ENCODE measurements around the gene IQCH. TPM values are rescaled to one million over a fixed set of nuclear protein-coding genes. Genes with fewer than 3 reads are reported as not detected.
A peak's percentile ranks its signal among the peaks of the same experiment; 100 is the strongest.

Gene IQCH
- total and polyA plus RNA-seq, 4 donors: 2.4 to 9.0 (median 4.8) TPM

GRCh38 chr15:67224889-67225288, 29.7 kb upstream of the IQCH start:
- Histone ChIP-seq H3K9me3 (ENCODE audit: control insufficient read depth, insufficient read depth, low read length) (no peaks in the 10 kb centered on the region), H3K4me3 (ENCODE audit: low read depth, low read length) (no peak overlapping the region), H3K27ac (ENCODE audit: low read depth, low read length) (no peak overlapping the region), H3K4me1 (ENCODE audit: control insufficient read depth, insufficient read depth, low read length) (no peaks in the 10 kb centered on the region), H3K36me3 (ENCODE audit: control insufficient read depth, insufficient read depth, low read length) (peaks cover 3% of the 10 kb centered on the region), H3K27me3 (ENCODE audit: control insufficient read depth, insufficient read depth, low read length) (no peaks in the 10 kb centered on the region)
- WGBS (ENCODE audit: insufficient coverage): 100% methylated on average over 2 of the region's 3 CpGs
- no peak for DNase-seq (ENCODE audit: low read depth in 4 of 6, low spot score in 6 of 6)

- no peak overlapping the region for H3K27ac ChIP-seq (ENCODE audit: low read depth, low read length)
These were observed 29.2 kb upstream of the IQCH start for GRCh38 chr15:67225336-67225735.

GRCh38 chr15:67227431-67227830, 27.2 kb upstream of the IQCH start:
- no peak overlapping the region for H3K4me3 ChIP-seq (ENCODE audit: low read depth, low read length)
- H3K36me3 ChIP-seq (ENCODE audit: control insufficient read depth, insufficient read depth, low read length): peaks cover 9% of the 10 kb centered on the region
- H3K27me3 ChIP-seq (ENCODE audit: control insufficient read depth, insufficient read depth, low read length): no peaks in the 10 kb centered on the region
- no peak overlapping the region for H3K27ac ChIP-seq (ENCODE audit: low read depth, low read length)
- no peaks in the 10 kb centered on the region for H3K9me3 ChIP-seq (ENCODE audit: control insufficient read depth, insufficient read depth, low read length)
- H3K4me1 ChIP-seq (ENCODE audit: control insufficient read depth, insufficient read depth, low read length): no peaks in the 10 kb centered on the region
- DNase-seq (ENCODE audit: low read depth in 4 of 6, low spot score in 6 of 6): no peak
- whole genome bisulfite sequencing (ENCODE audit: insufficient coverage): 57% methylated on average over 1 of the region's 1 CpG

More at GRCh38 chr15:67225336-67225735, 29.2 kb upstream of the IQCH start:
- WGBS (ENCODE audit: insufficient coverage): no CpG with 5 or more reads among the region's 2 CpGs
- no peak overlapping the region for H3K4me3 ChIP-seq (ENCODE audit: low read depth, low read length)
- H3K36me3 ChIP-seq (ENCODE audit: control insufficient read depth, insufficient read depth, low read length): peaks cover 3% of the 10 kb centered on the region
- DNase-seq (ENCODE audit: low read depth in 4 of 6, low spot score in 6 of 6): no peak
- H3K4me1 ChIP-seq (ENCODE audit: control insufficient read depth, insufficient read depth, low read length): no peaks in the 10 kb centered on the region
- H3K27me3 ChIP-seq (ENCODE audit: control insufficient read depth, insufficient read depth, low read length): no peaks in the 10 kb centered on the region
- H3K9me3 ChIP-seq (ENCODE audit: control insufficient read depth, insufficient read depth, low read length): no peaks in the 10 kb centered on the region

- H3K27ac ChIP-seq (ENCODE audit: low read depth, low read length): no peak overlapping the region
- H3K4me1 ChIP-seq (ENCODE audit: control insufficient read depth, insufficient read depth, low read length): no peaks in the 10 kb centered on the region
- DNase-seq (ENCODE audit: low read depth in 4 of 6, low spot score in 6 of 6): no peak
- peaks cover 9% of the 10 kb centered on the region for H3K36me3 ChIP-seq (ENCODE audit: control insufficient read depth, insufficient read depth, low read length)
- H3K27me3 ChIP-seq (ENCODE audit: control insufficient read depth, insufficient read depth, low read length): no peaks in the 10 kb centered on the region
- no peaks in the 10 kb centered on the region for H3K9me3 ChIP-seq (ENCODE audit: control insufficient read depth, insufficient read depth, low read length)
- H3K4me3 ChIP-seq (ENCODE audit: low read depth, low read length): no peak overlapping the region
- no CpG with 5 or more reads among the region's 1 CpG for WGBS (ENCODE audit: insufficient coverage)
These were observed 26.7 kb upstream of the IQCH start for GRCh38 chr15:67227846-67228245.

- no peak for DNase-seq (ENCODE audit: low read depth in 4 of 6, low spot score in 6 of 6)
- no CpG with 5 or more reads among the region's 1 CpG for WGBS (ENCODE audit: insufficient coverage)
These were observed 26.3 kb upstream of the IQCH start for GRCh38 chr15:67228286-67228685.

GRCh38 chr15:67230504-67230903, 24.1 kb upstream of the IQCH start:
- Histone ChIP-seq H3K27ac (ENCODE audit: low read depth, low read length) (no peak overlapping the region), H3K4me3 (ENCODE audit: low read depth, low read length) (no peak overlapping the region), H3K9me3 (ENCODE audit: control insufficient read depth, insufficient read depth, low read length) (no peaks in the 10 kb centered on the region), H3K27me3 (ENCODE audit: control insufficient read depth, insufficient read depth, low read length) (no peaks in the 10 kb centered on the region), H3K36me3 (ENCODE audit: control insufficient read depth, insufficient read depth, low read length) (peaks cover 12% of the 10 kb centered on the region), H3K4me1 (ENCODE audit: control insufficient read depth, insufficient read depth, low read length) (no peaks in the 10 kb centered on the region)
- no peak for DNase-seq (ENCODE audit: low read depth in 4 of 6, low spot score in 6 of 6)
- whole genome bisulfite sequencing (ENCODE audit: insufficient coverage): 97% methylated on average over 2 of the region's 2 CpGs

More at GRCh38 chr15:67228286-67228685, 26.3 kb upstream of the IQCH start:
- Histone ChIP-seq H3K27me3 (ENCODE audit: control insufficient read depth, insufficient read depth, low read length) (no peaks in the 10 kb centered on the region), H3K27ac (ENCODE audit: low read depth, low read length) (no peak overlapping the region), H3K9me3 (ENCODE audit: control insufficient read depth, insufficient read depth, low read length) (no peaks in the 10 kb centered on the region), H3K4me3 (ENCODE audit: low read depth, low read length) (no peak overlapping the region), H3K36me3 (ENCODE audit: control insufficient read depth, insufficient read depth, low read length) (peaks cover 9% of the 10 kb centered on the region), H3K4me1 (ENCODE audit: control insufficient read depth, insufficient read depth, low read length) (no peaks in the 10 kb centered on the region)

- Histone ChIP-seq H3K36me3 (ENCODE audit: control insufficient read depth, insufficient read depth, low read length) (peaks cover 12% of the 10 kb centered on the region), H3K4me3 (ENCODE audit: low read depth, low read length) (no peak overlapping the region), H3K27ac (ENCODE audit: low read depth, low read length) (no peak overlapping the region), H3K4me1 (ENCODE audit: control insufficient read depth, insufficient read depth, low read length) (no peaks in the 10 kb centered on the region), H3K27me3 (ENCODE audit: control insufficient read depth, insufficient read depth, low read length) (no peaks in the 10 kb centered on the region), H3K9me3 (ENCODE audit: control insufficient read depth, insufficient read depth, low read length) (no peaks in the 10 kb centered on the region)
- 100% methylated on average over 1 of the region's 3 CpGs for WGBS (ENCODE audit: insufficient coverage)
- no peak for DNase-seq (ENCODE audit: low read depth in 4 of 6, low spot score in 6 of 6)
These were observed 22.0 kb upstream of the IQCH start for GRCh38 chr15:67232591-67232990.

GRCh38 chr15:67240235-67241131, 14.1 kb upstream of the IQCH start:
- peak in 2 of 6 donors; percentile 44 to 81 for DNase-seq (ENCODE audit: low read depth in 4 of 6, low spot score in 6 of 6)
- H3K36me3 ChIP-seq (ENCODE audit: control insufficient read depth, insufficient read depth, low read length): no peaks in the 10 kb centered on the region
- no peaks in the 10 kb centered on the region for H3K4me1 ChIP-seq (ENCODE audit: control insufficient read depth, insufficient read depth, low read length)
- 0% methylated on average over 2 of the region's 3 CpGs for WGBS (ENCODE audit: insufficient coverage)
- no peak overlapping the region for H3K4me3 ChIP-seq (ENCODE audit: low read depth, low read length)
- H3K27me3 ChIP-seq (ENCODE audit: control insufficient read depth, insufficient read depth, low read length): no peaks in the 10 kb centered on the region
- H3K27ac ChIP-seq (ENCODE audit: low read depth, low read length): no peak overlapping the region
- no peaks in the 10 kb centered on the region for H3K9me3 ChIP-seq (ENCODE audit: control insufficient read depth, insufficient read depth, low read length)

- H3K27me3 ChIP-seq (ENCODE audit: control insufficient read depth, insufficient read depth, low read length): no peaks in the 10 kb centered on the region
- no peak for DNase-seq (ENCODE audit: low read depth in 4 of 6, low spot score in 6 of 6)
- 83% methylated on average over 3 of the region's 4 CpGs for WGBS (ENCODE audit: insufficient coverage)
- H3K9me3 ChIP-seq (ENCODE audit: control insufficient read depth, insufficient read depth, low read length): no peaks in the 10 kb centered on the region
- no peaks in the 10 kb centered on the region for H3K4me1 ChIP-seq (ENCODE audit: control insufficient read depth, insufficient read depth, low read length)
- H3K36me3 ChIP-seq (ENCODE audit: control insufficient read depth, insufficient read depth, low read length): peaks cover 3% of the 10 kb centered on the region
- no peak overlapping the region for H3K4me3 ChIP-seq (ENCODE audit: low read depth, low read length)
- H3K27ac ChIP-seq (ENCODE audit: low read depth, low read length): no peak overlapping the region
These were observed 13.3 kb upstream of the IQCH start for GRCh38 chr15:67241132-67241855.

Measured in spinal cord (tissue), 10 donors.